GM19099 (cell line): Measurements from ENCODE around the gene ST3GAL3.
A peak's percentile ranks its signal among the peaks of the same experiment; 100 is the strongest.

Experiments
- POLR2A ChIP-seq: IDR thresholded peaks from 3 replicates; pipeline ENCODE4 v1.6.1; 2011; ENCODE audit warnings: low read depth; ENCODE audit not compliant: insufficient read length; ENCODE audit errors: extremely low read depth

ST3GAL3 gene

GRCh38 chr1:43707190-43708001, at the start of gene ST3GAL3:
Gene ST3GAL3, plus strand, starts transcription at chr1:43707536. Its CDS starts 28,727 bp downstream, at chr1:43736263.
- TF ChIP-seq POLR2A, result peak; percentile 94

- no peak for TF ChIP-seq POLR2A
Measured at GRCh38 chr1:43659212-43660166, 47.8 kb upstream of the ST3GAL3 start.

GRCh38 chr1:43660355-43660754, 47.0 kb upstream of the ST3GAL3 start:
- TF ChIP-seq POLR2A, result no peak

- no peak for TF ChIP-seq POLR2A
Measured at GRCh38 chr1:43664369-43664768, 43.0 kb upstream of the ST3GAL3 start.

- TF ChIP-seq POLR2A, result no peak
Measured at GRCh38 chr1:43666608-43667007, 40.7 kb upstream of the ST3GAL3 start.

- no peak for TF ChIP-seq POLR2A
Measured at GRCh38 chr1:43668956-43669355, 38.4 kb upstream of the ST3GAL3 start.

- no peak for TF ChIP-seq POLR2A
Measured at GRCh38 chr1:43669878-43670277, 37.5 kb upstream of the ST3GAL3 start.

GRCh38 chr1:43671193-43671592, 36.1 kb upstream of the ST3GAL3 start:
- no peak for TF ChIP-seq POLR2A

GRCh38 chr1:43671626-43672330, 35.6 kb upstream of the ST3GAL3 start:
- no peak for TF ChIP-seq POLR2A

GRCh38 chr1:43673261-43673660, 34.1 kb upstream of the ST3GAL3 start:
- no peak for TF ChIP-seq POLR2A

- no peak for TF ChIP-seq POLR2A
Measured at GRCh38 chr1:43678940-43679339, 28.4 kb upstream of the ST3GAL3 start.

- TF ChIP-seq POLR2A, result no peak
Measured at GRCh38 chr1:43683560-43683959, 23.8 kb upstream of the ST3GAL3 start.

- TF ChIP-seq POLR2A, result no peak
Measured at GRCh38 chr1:43686801-43687200, 20.5 kb upstream of the ST3GAL3 start.

GRCh38 chr1:43687301-43688108, 19.8 kb upstream of the ST3GAL3 start:
- no peak for TF ChIP-seq POLR2A
